GM18951 (cell line): ENCODE measurements around the gene GPR156.

Experiments
- POLR2A ChIP-seq: IDR thresholded peaks from 4 replicates; pipeline ENCODE4 v1.6.1; 2011; ENCODE audit warnings: mild to moderate bottlenecking; ENCODE audit not compliant: insufficient read length, insufficient read depth; ENCODE audit errors: extremely low read depth
- in situ Hi-C: fragments of 300-500 bp; cut with MboI; formaldehyde crosslinking; loops from one replicate; pipeline ENCODE4 v1.12.0; 2022; ENCODE audit warnings: low sequenced_read_pairs, mixed read lengths, inconsistent platforms; ENCODE audit not compliant: unreplicated experiment

The GPR156 gene

GRCh38 chr3:120289636-120290035 is 4.6 kb upstream of the GPR156 start:
- no peak for TF ChIP-seq POLR2A
- in situ Hi-C loops = no loop called here

GRCh38 chr3:120286465-120286864 is 1.4 kb upstream of the GPR156 start:
- TF ChIP-seq POLR2A = no peak
- in situ Hi-C loops = no loop called here

DNA sequence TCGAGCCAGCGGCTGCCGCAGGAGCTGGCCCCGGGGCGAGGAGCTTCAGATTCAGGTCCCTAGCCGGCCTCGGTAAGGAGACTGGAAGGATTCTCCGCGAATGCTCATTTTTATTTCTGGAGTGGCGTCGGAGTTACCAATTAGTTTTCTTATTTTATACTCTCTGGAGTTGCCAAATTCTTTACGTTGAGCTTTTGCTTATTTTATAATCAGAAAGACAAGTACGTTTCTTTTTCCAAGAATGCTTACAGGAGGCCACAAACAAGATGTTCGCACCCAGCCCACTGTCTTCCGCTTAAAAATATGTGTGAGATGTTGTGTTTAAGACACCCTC is 453 bp upstream of the GPR156 start:
- in situ Hi-C loops = no loop called here
- TF ChIP-seq POLR2A = no peak

- in situ Hi-C loops = no loop called here
- TF ChIP-seq POLR2A = no peak
Measured at GRCh38 chr3:120281261-120281660, 3.8 kb downstream of the GPR156 start.

- no peak for TF ChIP-seq POLR2A
- in situ Hi-C loops = no loop called here
Measured at GRCh38 chr3:120280566-120280965, 4.5 kb downstream of the GPR156 start.

- in situ Hi-C loops = no loop called here
- TF ChIP-seq POLR2A = no peak
Measured at GRCh38 chr3:120280026-120280425, 5.0 kb downstream of the GPR156 start.

GRCh38 chr3:120276767-120277166 is 8.3 kb downstream of the GPR156 start:
- in situ Hi-C loops = no loop called here
- no peak for TF ChIP-seq POLR2A

GRCh38 chr3:120275618-120276017 is 9.4 kb downstream of the GPR156 start:
- in situ Hi-C loops = no loop called here

GRCh38 chr3:120274739-120275167 is 10.3 kb downstream of the GPR156 start:
- no peak for TF ChIP-seq POLR2A
- in situ Hi-C loops = no loop called here

More at GRCh38 chr3:120275618-120276017, 9.4 kb downstream of the GPR156 start:
- no peak for TF ChIP-seq POLR2A

GRCh38 chr3:120272286-120272685 is 12.7 kb downstream of the GPR156 start:
- TF ChIP-seq POLR2A = no peak
- in situ Hi-C loops = no loop called here

DNA sequence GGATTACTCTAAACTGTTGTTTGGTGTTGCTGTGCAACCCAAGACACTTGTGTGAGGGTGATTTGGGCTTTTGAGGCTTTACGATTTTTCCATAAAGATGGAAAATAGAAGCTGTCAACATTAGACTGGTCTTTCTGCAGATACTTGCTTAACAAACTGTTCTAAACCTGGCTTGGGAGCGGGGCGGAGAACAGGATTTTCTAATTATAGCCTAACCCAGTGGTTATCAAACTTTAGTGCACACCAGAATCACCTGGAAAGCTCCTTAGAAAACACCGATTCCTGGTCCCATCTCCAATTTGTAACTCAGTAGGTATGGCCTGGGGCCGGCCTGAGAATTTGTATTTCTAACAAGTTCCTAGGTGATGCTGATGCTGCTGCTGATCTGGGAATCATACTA is 19.0 kb downstream of the GPR156 start:
- no peak for TF ChIP-seq POLR2A
- in situ Hi-C loops = no loop called here

DNA sequence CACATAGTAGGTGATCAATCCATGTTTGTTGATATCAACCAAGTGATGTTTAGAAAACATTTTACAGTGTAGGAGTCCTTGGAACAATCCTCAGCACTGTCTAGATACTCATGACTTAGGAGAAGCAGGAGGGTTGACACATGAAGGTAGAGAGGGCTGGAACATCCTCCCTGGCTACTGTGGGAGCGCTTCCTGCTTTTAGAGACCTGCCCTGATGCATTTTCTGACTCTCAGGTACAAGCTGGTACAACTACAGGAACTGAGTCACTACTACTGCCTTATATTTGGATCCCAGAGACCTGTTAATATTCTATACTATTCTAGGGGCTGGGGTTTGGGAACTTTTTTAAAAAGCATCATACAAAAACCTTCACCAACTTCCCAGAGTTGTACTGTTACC is 20.1 kb downstream of the GPR156 start:
- in situ Hi-C loops = no loop called here
- no peak for TF ChIP-seq POLR2A

- no peak for TF ChIP-seq POLR2A
- in situ Hi-C loops = no loop called here
Measured at GRCh38 chr3:120263792-120264191, 21.2 kb downstream of the GPR156 start.

- TF ChIP-seq POLR2A = no peak
- in situ Hi-C loops = no loop called here
Measured at GRCh38 chr3:120258009-120258408, 27.0 kb downstream of the GPR156 start.

- no peak for TF ChIP-seq POLR2A
- in situ Hi-C loops = loop anchor here (10.0 kb wide), 1 partner anchor 549 kb away; no protein-coding TSS in a partner anchor
Measured at GRCh38 chr3:120245386-120245785, 39.6 kb downstream of the GPR156 start.
